ENCODE measurements around the gene CPAMD8. TPM values are rescaled to one million over a fixed set of nuclear protein-coding genes. Genes with fewer than 3 reads are reported as not detected.

Gene CPAMD8
- total RNA-seq, 4 donors from 2014 or later: 2.8 to 18.3 (median 15.7) TPM

- H3K36me3 ChIP-seq: no peaks in the 10 kb centered on the region
- peaks cover 0 to 4% of the 10 kb centered on the region in 2 donors for H3K9me3 ChIP-seq
- H3K4me3 ChIP-seq: no peak overlapping the region
- H3K4me1 ChIP-seq: no peaks in the 10 kb centered on the region
- H3K27me3 ChIP-seq: no peaks in the 10 kb centered on the region
- intact Hi-C loops (cut with DNase I; ENCODE audit: low total_unique reads): no loop called here
- TF ChIP-seq CTCF (IDR thresholded peaks at IDR 0.05) (no peak), POLR2A (IDR thresholded peaks at IDR 0.05) (no peak)
- DNase-seq: no peak
- no peak overlapping the region for H3K27ac ChIP-seq
These were observed 2.8 kb downstream of the CPAMD8 start for GRCh38 chr19:17023805-17024204.

GRCh38 chr19:17022738-17023137, 3.9 kb downstream of the CPAMD8 start:
- TF ChIP-seq POLR2A (IDR thresholded peaks at IDR 0.05) (no peak), CTCF (IDR thresholded peaks at IDR 0.05) (no peak)
- no peak overlapping the region for H3K27ac ChIP-seq
- no peaks in the 10 kb centered on the region for H3K27me3 ChIP-seq
- H3K9me3 ChIP-seq: peaks cover 0 to 4% of the 10 kb centered on the region in 2 donors
- intact Hi-C loops (cut with DNase I; ENCODE audit: low total_unique reads): no loop called here
- no peak overlapping the region for H3K4me3 ChIP-seq
- DNase-seq: no peak
- no peaks in the 10 kb centered on the region for H3K4me1 ChIP-seq
- H3K36me3 ChIP-seq: no peaks in the 10 kb centered on the region

GRCh38 chr19:17021793-17022590, 4.6 kb downstream of the CPAMD8 start:
- H3K27ac ChIP-seq: no peak overlapping the region

GRCh38 chr19:17021328-17021727, 5.3 kb downstream of the CPAMD8 start:
- H3K36me3 ChIP-seq: no peaks in the 10 kb centered on the region

More at GRCh38 chr19:17021793-17022590, 4.6 kb downstream of the CPAMD8 start:
- H3K9me3 ChIP-seq: peaks cover 0 to 4% of the 10 kb centered on the region in 2 donors
- DNase-seq: no peak
- H3K27me3 ChIP-seq: no peaks in the 10 kb centered on the region
- H3K4me1 ChIP-seq: no peaks in the 10 kb centered on the region
- no peak overlapping the region for H3K4me3 ChIP-seq
- intact Hi-C loops (cut with DNase I; ENCODE audit: low total_unique reads): no loop called here
- TF ChIP-seq CTCF (IDR thresholded peaks at IDR 0.05): no peak
- no peak for TF ChIP-seq POLR2A (IDR thresholded peaks at IDR 0.05)
- no peaks in the 10 kb centered on the region for H3K36me3 ChIP-seq

More at GRCh38 chr19:17021328-17021727, 5.3 kb downstream of the CPAMD8 start:
- TF ChIP-seq CTCF (IDR thresholded peaks at IDR 0.05) (no peak), POLR2A (IDR thresholded peaks at IDR 0.05) (no peak)
- Histone ChIP-seq H3K9me3 (peaks cover 0 to 4% of the 10 kb centered on the region in 2 donors), H3K4me3 (no peak overlapping the region), H3K27me3 (no peaks in the 10 kb centered on the region), H3K27ac (no peak overlapping the region), H3K4me1 (no peaks in the 10 kb centered on the region)
- DNase-seq: no peak
- intact Hi-C loops (cut with DNase I; ENCODE audit: low total_unique reads): no loop called here
